ENCODE data around the gene PGPEP1. TPM values are rescaled to one million over a fixed set of nuclear protein-coding genes. Genes with fewer than 3 reads are reported as not detected.
"Not testable (repeated sequence)": the region's sequence is repeated elsewhere in the genome, so short reads cannot be mapped to it uniquely, and the experiment has no call there.

PGPEP1 gene
- polyA plus RNA-seq, 1 experiment, result 32.2 TPM

DNA sequence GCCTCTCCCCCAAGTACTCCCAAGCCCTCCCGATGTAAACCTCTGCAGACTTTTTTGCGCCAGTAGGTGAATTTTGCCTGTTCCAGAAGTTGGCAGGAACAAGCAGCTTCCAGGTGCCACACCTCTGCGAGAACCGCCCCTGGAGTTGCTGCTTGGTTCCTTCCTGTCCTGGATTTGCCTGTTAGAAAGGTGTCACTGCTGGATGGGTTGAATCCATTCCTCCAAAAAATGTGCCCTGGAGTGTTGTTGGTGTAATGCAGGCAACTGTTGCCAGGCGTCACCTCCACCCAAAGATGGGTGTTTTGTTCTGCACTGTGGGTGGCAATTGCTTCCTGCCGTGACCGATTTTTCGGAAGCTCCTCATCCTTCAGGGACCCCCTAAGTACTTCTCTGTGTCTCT is 5.7 kb downstream of the PGPEP1 start:
- POLR2A ChIA-PET, result no interaction called here
- no peak for TF ChIP-seq CTCF (IDR thresholded peaks at IDR 0.05; ENCODE audit: insufficient read depth, low read depth, low read length)

GRCh38 chr19:18348171-18348570 is 7.8 kb downstream of the PGPEP1 start:
- no peak for DNase-seq (ENCODE audit: low read depth)
- ChIA-PET POLR2A (no interaction called here), CTCF (interaction anchor here (0.7 to 8.6 kb wide), 6 partner anchors 13 to 75 kb away, joined by 3 to 126 read pairs (median 4); no protein-coding TSS in a partner anchor)
- no peak for TF ChIP-seq CTCF (IDR thresholded peaks at IDR 0.05; ENCODE audit: insufficient read depth, low read depth, low read length)
- peaks cover 2% of the 10 kb centered on the region for H3K36me3 ChIP-seq (ENCODE audit: control insufficient read depth, insufficient read depth, low read length)
- H3K27me3 ChIP-seq (ENCODE audit: control insufficient read depth, insufficient read depth, low read length), result no peaks in the 10 kb centered on the region
- H3K4me3 ChIP-seq (ENCODE audit: low read depth, low read length), result no peak overlapping the region

More for the DNA sequence above, 5.7 kb downstream of the PGPEP1 start:
- Histone ChIP-seq H3K4me3 (ENCODE audit: low read depth, low read length) (no peak overlapping the region), H3K27me3 (ENCODE audit: control insufficient read depth, insufficient read depth, low read length) (no peaks in the 10 kb centered on the region), H3K36me3 (ENCODE audit: control insufficient read depth, insufficient read depth, low read length) (peaks cover 4% of the 10 kb centered on the region)
- no peak for DNase-seq (ENCODE audit: low read depth)
- CTCF ChIA-PET, result interaction anchor here (0.6 to 8.6 kb wide), 3 partner anchors 42 to 73 kb away, joined by 3 to 126 read pairs (median 4); partner anchors contain the start of gene SSBP4

DNA sequence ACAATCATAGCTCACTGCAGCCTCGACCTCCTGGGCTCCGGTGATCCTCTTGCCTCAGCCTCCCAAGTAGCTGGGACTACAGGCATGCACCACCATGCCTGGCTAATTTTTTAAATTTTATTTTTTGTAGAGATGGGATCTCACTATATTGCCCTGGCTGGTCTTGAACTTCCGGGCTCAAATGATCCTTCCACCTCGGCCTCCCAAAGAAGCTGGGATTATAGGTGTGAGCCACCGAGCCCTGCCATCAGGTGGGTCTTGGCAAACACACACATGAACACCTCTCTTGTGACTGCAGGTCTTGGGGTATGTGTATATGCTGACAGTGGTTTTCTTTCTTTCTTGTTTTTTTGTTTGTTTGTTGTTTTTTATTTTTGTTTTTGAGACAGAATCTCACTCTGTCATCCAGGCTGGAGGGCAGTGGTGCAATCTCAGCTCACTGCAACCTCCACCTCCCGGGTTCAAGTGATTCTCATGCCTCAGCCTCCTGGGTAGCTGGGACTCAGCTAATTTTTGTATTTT is 8.5 kb downstream of the PGPEP1 start:
- CTCF ChIA-PET, result interaction anchor here (0.7 to 8.6 kb wide), 16 partner anchors 9 to 114 kb away, joined by 3 to 126 read pairs (median 4); partner anchors contain the start of genes GDF15, PGPEP1 and SSBP4
- H3K36me3 ChIP-seq (ENCODE audit: control insufficient read depth, insufficient read depth, low read length); DNase-seq (ENCODE audit: low read depth); H3K27me3 ChIP-seq (ENCODE audit: control insufficient read depth, insufficient read depth, low read length); POLR2A ChIA-PET; H3K4me3 ChIP-seq (ENCODE audit: low read depth, low read length): not testable (repeated sequence)

DNA sequence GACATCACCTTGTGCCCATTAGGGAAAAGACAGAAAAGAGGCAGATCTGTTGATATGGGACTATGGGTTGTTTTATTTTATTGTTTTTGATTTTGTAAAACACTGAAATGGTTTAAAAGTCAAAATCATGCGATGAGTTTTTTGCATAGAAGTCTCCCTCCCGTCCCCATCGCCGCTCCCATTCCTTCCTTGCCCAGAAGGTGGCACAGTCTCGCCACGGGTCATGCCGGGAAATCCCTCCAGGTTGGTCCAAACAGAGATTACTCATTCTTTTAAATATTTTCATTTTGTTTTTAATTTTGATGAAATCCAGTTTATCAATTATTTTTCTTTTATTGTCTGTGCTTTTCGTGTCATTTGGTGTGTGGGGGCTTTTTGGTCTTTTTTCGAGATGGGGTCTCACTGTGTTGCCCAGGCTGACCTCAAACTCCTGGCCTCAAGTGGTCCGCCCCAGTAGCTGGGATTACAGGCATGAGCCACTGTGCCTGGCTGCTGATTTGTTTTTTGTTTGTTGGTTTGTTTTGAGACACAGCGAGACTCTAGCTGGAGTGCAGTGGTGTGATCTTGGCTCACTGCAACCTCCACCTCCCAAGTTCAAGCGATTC is 9.2 kb downstream of the PGPEP1 start:
- Histone ChIP-seq H3K27me3 (ENCODE audit: control insufficient read depth, insufficient read depth, low read length) (no peaks in the 10 kb centered on the region), H3K4me3 (ENCODE audit: low read depth, low read length) (no peak overlapping the region), H3K36me3 (ENCODE audit: control insufficient read depth, insufficient read depth, low read length) (no peaks in the 10 kb centered on the region; the same call in none of the 2 replicates)
- TF ChIP-seq CTCF (IDR thresholded peaks at IDR 0.05; ENCODE audit: insufficient read depth, low read depth, low read length), result peak; percentile 88
- POLR2A ChIA-PET, result no interaction called here
- CTCF ChIA-PET, result interaction anchor here (0.7 to 8.6 kb wide), 24 partner anchors 10 to 326 kb away, joined by 3 to 126 read pairs (median 4); partner anchors contain the start of genes GDF15, LSM4, PGPEP1 and SSBP4
- DNase-seq (ENCODE audit: low read depth), result no peak

- DNase-seq (ENCODE audit: low read depth), result no peak
- Histone ChIP-seq H3K36me3 (ENCODE audit: control insufficient read depth, insufficient read depth, low read length) (no peaks in the 10 kb centered on the region; the same call in 1 of the 2 replicates), H3K4me3 (ENCODE audit: low read depth, low read length) (no peak overlapping the region), H3K27me3 (ENCODE audit: control insufficient read depth, insufficient read depth, low read length) (no peaks in the 10 kb centered on the region)
- TF ChIP-seq CTCF (IDR thresholded peaks at IDR 0.05; ENCODE audit: insufficient read depth, low read depth, low read length), result no peak
- POLR2A ChIA-PET, result no interaction called here
- CTCF ChIA-PET, result interaction anchor here (0.8 to 8.6 kb wide), 12 partner anchors 11 to 325 kb away, joined by 3 to 126 read pairs (median 6); partner anchors contain the start of genes GDF15, LSM4, PGPEP1 and SSBP4
Measured at GRCh38 chr19:18350490-18350889, 10.1 kb downstream of the PGPEP1 start.

Measured in BJ (cell line).